Erythroblast (primary cell): Measurements from ENCODE around the gene RASSF7.

Source experiments
- GATA1 ChIP-seq: IDR thresholded peaks from 2 replicates; pipeline ENCODE4 v1.6.1; 2011; ENCODE audit warnings: low read depth, mild to moderate bottlenecking, control low read depth, low read length, moderate library complexity
- POLR2A ChIP-seq: IDR thresholded peaks from 2 replicates; pipeline ENCODE4 v1.6.1; 2011; ENCODE audit warnings: mild to moderate bottlenecking, low read length

DNA sequence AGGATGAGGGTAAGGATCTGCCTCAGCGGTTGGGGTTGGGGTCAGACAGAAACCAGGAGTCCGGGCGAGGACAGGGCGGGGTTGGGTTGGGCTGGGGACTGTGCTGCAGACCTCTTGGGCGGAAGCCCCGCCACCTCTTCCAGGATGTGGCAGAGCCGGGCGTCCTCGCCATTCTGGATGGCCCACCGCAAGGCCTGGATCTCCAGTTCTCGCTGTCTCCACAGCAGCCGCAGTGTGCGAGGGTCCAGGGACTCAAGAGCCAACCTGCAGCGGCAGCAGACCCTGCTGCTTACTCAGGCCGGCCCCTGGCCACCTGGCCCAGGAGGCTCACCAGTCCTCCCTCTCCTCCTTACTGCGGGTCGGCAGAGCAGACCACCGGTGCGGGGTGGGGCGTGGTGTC, 2.3 kb upstream of the RASSF7 start:
- no peak for TF ChIP-seq GATA1
- no peak for TF ChIP-seq POLR2A
